ENCODE measurements around the gene ACE. TPM values are rescaled to one million over a fixed set of nuclear protein-coding genes. Genes with fewer than 3 reads are reported as not detected.

The ACE gene
- total and polyA plus RNA-seq, 5 donors: 4.0 to 10.1 (median 5.7) TPM

DNA sequence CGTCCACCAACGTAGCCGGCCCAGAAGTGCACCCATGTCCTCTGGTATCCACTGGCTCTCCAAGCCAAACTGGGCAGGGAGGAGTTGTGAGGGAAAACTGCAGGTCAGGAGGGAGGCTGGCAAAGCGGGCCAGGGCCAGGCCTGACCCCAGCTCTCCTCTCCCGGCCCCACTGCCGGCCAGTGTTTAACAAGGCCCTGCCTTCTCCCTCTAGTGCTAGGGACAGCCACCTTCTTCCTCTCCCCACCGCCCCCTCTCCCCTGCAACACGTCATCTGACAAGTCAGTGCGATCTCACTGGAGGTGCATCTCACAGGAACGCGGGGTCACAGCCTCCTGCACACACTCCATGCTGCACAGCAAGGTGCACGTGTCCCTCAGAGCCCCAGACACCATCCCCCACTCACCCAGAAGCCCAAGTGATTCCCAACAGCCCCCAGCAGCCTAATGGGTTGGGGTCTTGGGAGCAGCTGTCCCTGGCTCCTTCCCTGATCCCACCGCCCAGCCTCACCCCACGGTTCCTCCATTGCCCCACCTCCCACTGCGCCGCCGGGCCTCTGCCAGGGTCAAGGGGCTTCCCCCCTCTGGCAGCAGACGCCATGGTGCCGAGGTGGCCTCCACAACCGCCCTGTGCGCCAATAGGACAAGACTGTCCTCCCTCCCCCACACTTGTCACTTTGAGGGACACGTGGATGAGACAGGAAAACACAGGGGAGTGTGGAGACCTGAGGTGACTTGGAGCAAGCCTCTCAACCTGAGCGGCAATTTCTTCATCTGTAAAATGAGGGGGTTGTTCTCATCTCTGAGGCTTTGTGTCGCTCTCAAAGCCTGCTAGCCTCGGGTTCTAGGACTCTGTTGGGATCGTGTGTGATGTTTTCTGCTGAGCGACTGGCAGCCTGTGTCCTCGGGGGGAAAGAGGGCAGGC lies 1.1 kb upstream of the ACE start:
- Histone ChIP-seq H3K9me3 (ENCODE audit: control insufficient read depth, low read length) (no peaks in the 10 kb centered on the region), H3K27ac (ENCODE audit: low read length) (peak overlapping the region; percentile 9), H3K4me3 (ENCODE audit: low read length) (no peak overlapping the region), H3K27me3 (ENCODE audit: control insufficient read depth, insufficient read depth) (no peaks in the 10 kb centered on the region), H3K4me1 (ENCODE audit: control insufficient read depth, insufficient read depth, low read length) (peaks cover 13% of the 10 kb centered on the region)
- intact Hi-C loops (cut with DNase I): loop anchor here in 2 of 4 donors (5.0 to 10.0 kb wide), 3 partner anchors 33 to 51 kb away; no protein-coding TSS in a partner anchor
- ATAC-seq (no peak), DNase-seq (peak in 2 of 3 donors; percentile 44 to 52)
- WGBS: 55% methylated on average over 28 of the region's 28 CpGs

- WGBS: 3% methylated on average over 36 of the region's 36 CpGs
- DNase-seq (peak; percentile 31 to 70 (median 51)), ATAC-seq (peak; percentile 3 to 26)
- Histone ChIP-seq H3K9me3 (ENCODE audit: control insufficient read depth, low read length) (no peaks in the 10 kb centered on the region), H3K27me3 (ENCODE audit: control insufficient read depth, insufficient read depth) (no peaks in the 10 kb centered on the region), H3K4me3 (ENCODE audit: low read length) (peak overlapping the region; percentile 72), H3K27ac (ENCODE audit: low read length) (no peak overlapping the region), H3K4me1 (ENCODE audit: control insufficient read depth, insufficient read depth, low read length) (peaks cover 13% of the 10 kb centered on the region)
- intact Hi-C loops (cut with DNase I): loop anchor here in 2 of 4 donors (5.0 to 10.0 kb wide), 3 partner anchors 34 to 52 kb away; no protein-coding TSS in a partner anchor
These were observed 405 bp upstream of the ACE start for GRCh38 chr17:63476459-63476853.

DNA sequence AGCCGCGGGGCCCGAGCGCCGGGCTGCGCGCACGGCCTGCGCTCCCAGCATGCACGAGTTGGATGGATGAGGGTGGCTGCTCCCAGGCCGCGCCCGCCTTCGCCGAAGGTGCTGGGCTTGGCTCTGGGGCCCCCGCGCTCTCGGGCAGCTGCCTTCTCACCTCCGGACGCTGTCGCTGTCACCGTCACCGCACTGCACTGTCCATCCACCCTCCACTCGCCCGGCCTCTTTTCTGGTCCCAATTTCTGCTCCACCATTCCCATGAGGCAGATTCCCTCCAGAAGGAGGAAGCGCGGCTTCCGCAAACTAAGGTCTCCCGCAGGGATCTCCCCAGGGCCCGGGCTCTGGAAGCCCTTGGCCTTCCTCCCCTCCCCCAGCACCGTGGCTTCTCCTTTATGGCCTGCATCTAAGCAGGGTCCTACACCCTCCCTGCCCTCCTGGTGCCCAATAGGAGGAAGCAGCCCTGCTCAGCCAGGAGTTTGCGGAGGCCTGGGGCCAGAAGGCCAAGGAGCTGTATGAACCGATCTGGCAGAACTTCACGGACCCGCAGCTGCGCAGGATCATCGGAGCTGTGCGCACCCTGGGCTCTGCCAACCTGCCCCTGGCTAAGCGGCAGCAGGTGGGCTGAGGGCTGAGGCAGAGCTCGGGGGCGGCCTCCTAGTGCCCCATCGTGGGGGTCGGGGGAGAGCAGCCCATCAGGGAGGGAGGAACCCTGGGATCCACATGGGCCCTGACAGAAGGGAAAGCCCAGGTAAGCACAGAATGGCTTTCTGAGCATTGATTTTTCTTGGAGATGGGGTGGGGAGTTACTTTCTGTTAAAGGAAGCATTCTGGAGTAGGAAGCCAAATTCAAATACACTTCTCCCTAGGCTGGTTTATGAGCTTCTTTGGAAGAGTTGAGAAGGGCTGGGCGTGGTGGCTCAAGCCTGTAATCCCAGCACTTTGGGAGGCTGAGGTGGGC lies 899 bp downstream of the ACE start:
- Histone ChIP-seq H3K4me1 (ENCODE audit: control insufficient read depth, insufficient read depth, low read length) (peaks cover 13% of the 10 kb centered on the region), H3K4me3 (ENCODE audit: low read length) (peak overlapping the region; percentile 72), H3K9me3 (ENCODE audit: control insufficient read depth, low read length) (no peaks in the 10 kb centered on the region), H3K27me3 (ENCODE audit: control insufficient read depth, insufficient read depth) (no peaks in the 10 kb centered on the region), H3K27ac (ENCODE audit: low read length) (no peak overlapping the region)
- WGBS: 12% methylated on average over 44 of the region's 44 CpGs
- DNase-seq (peak in 2 of 3 donors; percentile 59 to 60), ATAC-seq (no peak)
- intact Hi-C loops (cut with DNase I): loop anchor here (2.0 to 10.0 kb wide), 5 partner anchors 35 to 53 kb away; no protein-coding TSS in a partner anchor

GRCh38 chr17:63478814-63479494 lies 2.1 kb downstream of the ACE start:
- peak; percentile 82 to 85 for ATAC-seq
- intact Hi-C loops (cut with DNase I): loop anchor here (2.0 to 10.0 kb wide), 5 partner anchors 37 to 54 kb away; no protein-coding TSS in a partner anchor
- H3K27ac ChIP-seq (ENCODE audit: low read length): no peak overlapping the region
- 49% methylated on average over 16 of the region's 16 CpGs for WGBS
- H3K4me3 ChIP-seq (ENCODE audit: low read length): no peak overlapping the region
- peak; percentile 85 to 92 (median 90) for DNase-seq
- H3K27me3 ChIP-seq (ENCODE audit: control insufficient read depth, insufficient read depth): no peaks in the 10 kb centered on the region
- H3K9me3 ChIP-seq (ENCODE audit: control insufficient read depth, low read length): no peaks in the 10 kb centered on the region
- peaks cover 13% of the 10 kb centered on the region for H3K4me1 ChIP-seq (ENCODE audit: control insufficient read depth, insufficient read depth, low read length)

- H3K4me3 ChIP-seq (ENCODE audit: low read length): no peak overlapping the region
- no peaks in the 10 kb centered on the region for H3K27me3 ChIP-seq (ENCODE audit: control insufficient read depth, insufficient read depth)
- no peaks in the 10 kb centered on the region for H3K9me3 ChIP-seq (ENCODE audit: control insufficient read depth, low read length)
- ATAC-seq: no peak
- peaks cover 13% of the 10 kb centered on the region for H3K4me1 ChIP-seq (ENCODE audit: control insufficient read depth, insufficient read depth, low read length)
- intact Hi-C loops (cut with DNase I): loop anchor here (2.0 to 10.0 kb wide), 5 partner anchors 37 to 55 kb away; no protein-coding TSS in a partner anchor
- DNase-seq: peak in 1 of 3 donors; percentile 38
- WGBS: 86% methylated on average over 17 of the region's 17 CpGs
- H3K27ac ChIP-seq (ENCODE audit: low read length): no peak overlapping the region
These were observed 2.8 kb downstream of the ACE start for GRCh38 chr17:63479495-63480184.

- DNase-seq (peak in 1 of 3 donors; percentile 54), ATAC-seq (no peak)
- no peaks in the 10 kb centered on the region for H3K9me3 ChIP-seq (ENCODE audit: control insufficient read depth, low read length)
- no peak overlapping the region for H3K27ac ChIP-seq (ENCODE audit: low read length)
- peaks cover 13% of the 10 kb centered on the region for H3K4me1 ChIP-seq (ENCODE audit: control insufficient read depth, insufficient read depth, low read length)
- 90% methylated on average over 21 of the region's 21 CpGs for WGBS
- H3K27me3 ChIP-seq (ENCODE audit: control insufficient read depth, insufficient read depth): no peaks in the 10 kb centered on the region
- H3K4me3 ChIP-seq (ENCODE audit: low read length): no peak overlapping the region
- intact Hi-C loops (cut with DNase I): no loop called here
These were observed 3.4 kb downstream of the ACE start for GRCh38 chr17:63480192-63480784.

DNA sequence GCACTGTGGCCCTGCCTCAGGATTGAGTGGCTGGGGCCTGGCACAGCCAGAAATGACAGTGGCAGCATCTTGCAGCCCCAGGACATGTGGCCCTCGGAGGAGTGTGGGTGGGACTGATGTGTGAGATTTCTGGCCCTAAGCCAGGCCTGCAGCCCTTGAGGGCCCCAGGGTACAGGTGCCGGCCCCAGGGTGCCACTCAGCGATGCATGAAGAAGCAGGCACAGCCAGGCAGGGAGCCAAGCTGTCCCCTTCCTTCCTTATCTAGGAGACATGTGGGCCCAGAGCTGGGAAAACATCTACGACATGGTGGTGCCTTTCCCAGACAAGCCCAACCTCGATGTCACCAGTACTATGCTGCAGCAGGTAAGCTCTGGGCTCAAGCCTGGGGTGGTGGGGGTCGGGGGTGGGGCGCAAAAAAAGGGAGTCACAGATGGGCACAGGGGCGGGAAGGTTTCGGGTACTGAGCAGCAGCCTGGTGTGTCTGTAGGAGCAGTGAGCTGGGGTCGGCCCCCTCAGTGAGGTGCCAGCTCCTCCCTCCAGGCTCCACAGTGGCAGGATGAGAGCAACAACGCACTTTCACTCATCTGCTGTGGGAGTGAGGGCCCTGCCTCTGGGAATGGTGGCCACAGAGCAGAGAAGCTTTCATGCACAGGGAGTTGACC lies 4.1 kb downstream of the ACE start:
- 63% methylated on average over 11 of the region's 11 CpGs for WGBS
- no peaks in the 10 kb centered on the region for H3K9me3 ChIP-seq (ENCODE audit: control insufficient read depth, low read length)
- H3K4me3 ChIP-seq (ENCODE audit: low read length): no peak overlapping the region
- ATAC-seq: no peak
- H3K27me3 ChIP-seq (ENCODE audit: control insufficient read depth, insufficient read depth): no peaks in the 10 kb centered on the region
- DNase-seq: peak in 1 of 3 donors; percentile 43
- intact Hi-C loops (cut with DNase I): no loop called here
- H3K4me1 ChIP-seq (ENCODE audit: control insufficient read depth, insufficient read depth, low read length): peaks cover 8% of the 10 kb centered on the region
- no peak overlapping the region for H3K27ac ChIP-seq (ENCODE audit: low read length)

GRCh38 chr17:63481488-63481870 lies 4.6 kb downstream of the ACE start:
- WGBS: 89% methylated on average over 16 of the region's 16 CpGs
- H3K27me3 ChIP-seq (ENCODE audit: control insufficient read depth, insufficient read depth): no peaks in the 10 kb centered on the region
- intact Hi-C loops (cut with DNase I): no loop called here
- no peak overlapping the region for H3K27ac ChIP-seq (ENCODE audit: low read length)
- no peak overlapping the region for H3K4me3 ChIP-seq (ENCODE audit: low read length)
- peaks cover 8% of the 10 kb centered on the region for H3K4me1 ChIP-seq (ENCODE audit: control insufficient read depth, insufficient read depth, low read length)
- DNase-seq: peak in 1 of 3 donors; percentile 25
- H3K9me3 ChIP-seq (ENCODE audit: control insufficient read depth, low read length): no peaks in the 10 kb centered on the region
- no peak for ATAC-seq

GRCh38 chr17:63482509-63482908 lies 5.6 kb downstream of the ACE start:
- Histone ChIP-seq H3K4me3 (ENCODE audit: low read length) (no peak overlapping the region), H3K27ac (ENCODE audit: low read length) (no peak overlapping the region), H3K4me1 (ENCODE audit: control insufficient read depth, insufficient read depth, low read length) (peaks cover 7% of the 10 kb centered on the region), H3K27me3 (ENCODE audit: control insufficient read depth, insufficient read depth) (no peaks in the 10 kb centered on the region), H3K9me3 (ENCODE audit: control insufficient read depth, low read length) (no peaks in the 10 kb centered on the region)
- no peak for ATAC-seq
- 91% methylated on average over 16 of the region's 16 CpGs for WGBS
- DNase-seq: peak in 1 of 3 donors; percentile 13
- intact Hi-C loops (cut with DNase I): no loop called here
